Smooth muscle cell (in vitro differentiated cells): Measurements from ENCODE around the gene GCK. TPM values are rescaled to one million over a fixed set of nuclear protein-coding genes. Genes with fewer than 3 reads are reported as not detected.

ENCODE experiments used
- DNase-seq: peaks from one replicate; lab custom pipeline; 2025; ENCODE audit not compliant: unreplicated experiment; lab: John Stamatoyannopoulos, UW
- H2AFZ ChIP-seq: fragments of 200-600 bp; sonication (generic); 2 replicates; pipeline ENCODE4 v1.6.0; 2016; ENCODE audit warnings: antibody characterized with exemption, low read depth, mild to moderate bottlenecking
- H3F3A ChIP-seq: fragments of 200-600 bp; sonication (generic); 2 replicates; pipeline ENCODE4 v1.6.0; 2017; ENCODE audit warnings: antibody characterized with exemption, low read depth
- H3K27ac ChIP-seq: fragments of 200-600 bp; sonication (generic); 2 replicates; pipeline ENCODE4 v1.5.1; 2016; ENCODE audit warnings: low read depth, mild to moderate bottlenecking
- H3K27me3 ChIP-seq: fragments of 200-600 bp; sonication (generic); 2 replicates; pipeline ENCODE4 v1.6.1; 2016; ENCODE audit warnings: low read depth, mild to moderate bottlenecking
- H3K36me3 ChIP-seq: fragments of 200-600 bp; sonication (generic); 2 replicates; pipeline ENCODE4 v1.5.1; 2016; ENCODE audit warnings: low read depth
- H3K4me1 ChIP-seq: fragments of 200-600 bp; sonication (generic); 2 replicates; pipeline ENCODE4 v1.5.1; 2016; ENCODE audit warnings: low read depth
- H3K4me2 ChIP-seq: fragments of 200-600 bp; sonication (generic); 2 replicates; pipeline ENCODE4 v1.6.0; 2016; ENCODE audit warnings: mild to moderate bottlenecking
- H3K4me3 ChIP-seq: fragments of 200-600 bp; sonication (generic); 2 replicates; pipeline ENCODE4 v1.5.1; 2016; ENCODE audit warnings: mild to moderate bottlenecking
- H3K79me2 ChIP-seq: fragments of 200-600 bp; sonication (generic); 2 replicates; pipeline ENCODE4 v1.6.0; 2016; ENCODE audit warnings: low read depth, mild to moderate bottlenecking
- H3K9ac ChIP-seq: fragments of 200-600 bp; sonication (generic); 2 replicates; pipeline ENCODE4 v1.6.0; 2016; ENCODE audit warnings: low read depth
- H3K9me3 ChIP-seq: fragments of 200-600 bp; sonication (generic); replicated peaks from 2 replicates; pipeline ENCODE4 v1.5.1; 2016; ENCODE audit warnings: low read depth
- H4K20me1 ChIP-seq: fragments of 200-600 bp; sonication (generic); 2 replicates; pipeline ENCODE4 v1.6.0; 2016; ENCODE audit warnings: low read depth
- WGBS: methylation state at CpG from one replicate; pipeline ENCODE4 v1.1.7; 2016; ENCODE audit warnings: low lambda C conversion rate; 5-methylcytosine and 5-hydroxymethylcytosine counted together
- polyA plus RNA-seq: library from polyadenylated mRNA; unstranded; fragments of >200 nt; fragmentation: Nextera tagmentation; extraction: Ambion mirVana; gene quantifications from 2 replicates; pipeline ENCODE4 v1.2.1, GENCODE V29; 2016
- total RNA-seq: library from RNA; depleted of rRNA; stranded (reverse); fragments of >200 nt; gene quantifications from 2 replicates; pipeline ENCODE4 v1.2.3, GENCODE V29; 2014
- TF ChIP-seq, protein P1 (sequence below): fragments of 200-600 bp; sonication (generic); IDR thresholded peaks from 2 replicates; pipeline ENCODE4 v1.5.1; 2017; ENCODE audit warnings: borderline replicate concordance, mild to moderate bottlenecking, antibody characterized with exemption; ENCODE audit not compliant: insufficient read depth, poor library complexity, severe bottlenecking

Gene GCK
- total and polyA plus RNA-seq, 2 experiments from 2014 or later, result 1.6 to 5.5 TPM

DNA sequence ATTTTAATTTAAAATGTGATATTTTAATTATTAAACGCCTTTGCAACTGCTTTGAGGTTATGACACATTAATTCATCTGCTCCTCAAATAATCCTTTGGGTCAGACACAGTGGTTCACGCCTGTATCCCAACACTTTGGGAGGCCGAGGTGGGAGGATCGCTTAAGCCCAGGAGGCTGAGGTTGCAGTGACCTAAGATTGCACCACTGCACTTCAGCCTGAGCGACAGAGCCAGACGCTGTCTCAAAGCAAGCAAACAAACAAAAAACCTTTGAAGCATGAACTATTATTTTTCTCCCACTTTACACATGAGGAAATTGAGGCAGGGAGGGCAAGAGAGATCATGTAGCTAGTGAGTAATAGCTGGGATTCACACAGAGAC is 64.4 kb downstream of the GCK start:
- no peak overlapping the region for H3K27ac ChIP-seq
- H3K36me3 ChIP-seq, result no peaks in the 10 kb centered on the region
- peaks cover 6% of the 10 kb centered on the region for H3F3A ChIP-seq
- peaks cover 17% of the 10 kb centered on the region for H3K79me2 ChIP-seq
- H2AFZ ChIP-seq, result no peak overlapping the region
- H3K27me3 ChIP-seq, result no peaks in the 10 kb centered on the region
- H3K4me1 ChIP-seq, result peaks cover 12% of the 10 kb centered on the region
- DNase-seq, result no peak
- H3K4me3 ChIP-seq, result no peak overlapping the region
- H3K9ac ChIP-seq, result no peak overlapping the region
- H4K20me1 ChIP-seq, result no peaks in the 10 kb centered on the region
- TF ChIP-seq, protein P1, sequence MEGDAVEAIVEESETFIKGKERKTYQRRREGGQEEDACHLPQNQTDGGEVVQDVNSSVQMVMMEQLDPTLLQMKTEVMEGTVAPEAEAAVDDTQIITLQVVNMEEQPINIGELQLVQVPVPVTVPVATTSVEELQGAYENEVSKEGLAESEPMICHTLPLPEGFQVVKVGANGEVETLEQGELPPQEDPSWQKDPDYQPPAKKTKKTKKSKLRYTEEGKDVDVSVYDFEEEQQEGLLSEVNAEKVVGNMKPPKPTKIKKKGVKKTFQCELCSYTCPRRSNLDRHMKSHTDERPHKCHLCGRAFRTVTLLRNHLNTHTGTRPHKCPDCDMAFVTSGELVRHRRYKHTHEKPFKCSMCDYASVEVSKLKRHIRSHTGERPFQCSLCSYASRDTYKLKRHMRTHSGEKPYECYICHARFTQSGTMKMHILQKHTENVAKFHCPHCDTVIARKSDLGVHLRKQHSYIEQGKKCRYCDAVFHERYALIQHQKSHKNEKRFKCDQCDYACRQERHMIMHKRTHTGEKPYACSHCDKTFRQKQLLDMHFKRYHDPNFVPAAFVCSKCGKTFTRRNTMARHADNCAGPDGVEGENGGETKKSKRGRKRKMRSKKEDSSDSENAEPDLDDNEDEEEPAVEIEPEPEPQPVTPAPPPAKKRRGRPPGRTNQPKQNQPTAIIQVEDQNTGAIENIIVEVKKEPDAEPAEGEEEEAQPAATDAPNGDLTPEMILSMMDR, result no peak
- peaks cover 8% of the 10 kb centered on the region for H3K9me3 ChIP-seq
- H3K4me2 ChIP-seq, result no peak overlapping the region
- WGBS, result 93% methylated on average over 6 of the region's 6 CpGs

DNA sequence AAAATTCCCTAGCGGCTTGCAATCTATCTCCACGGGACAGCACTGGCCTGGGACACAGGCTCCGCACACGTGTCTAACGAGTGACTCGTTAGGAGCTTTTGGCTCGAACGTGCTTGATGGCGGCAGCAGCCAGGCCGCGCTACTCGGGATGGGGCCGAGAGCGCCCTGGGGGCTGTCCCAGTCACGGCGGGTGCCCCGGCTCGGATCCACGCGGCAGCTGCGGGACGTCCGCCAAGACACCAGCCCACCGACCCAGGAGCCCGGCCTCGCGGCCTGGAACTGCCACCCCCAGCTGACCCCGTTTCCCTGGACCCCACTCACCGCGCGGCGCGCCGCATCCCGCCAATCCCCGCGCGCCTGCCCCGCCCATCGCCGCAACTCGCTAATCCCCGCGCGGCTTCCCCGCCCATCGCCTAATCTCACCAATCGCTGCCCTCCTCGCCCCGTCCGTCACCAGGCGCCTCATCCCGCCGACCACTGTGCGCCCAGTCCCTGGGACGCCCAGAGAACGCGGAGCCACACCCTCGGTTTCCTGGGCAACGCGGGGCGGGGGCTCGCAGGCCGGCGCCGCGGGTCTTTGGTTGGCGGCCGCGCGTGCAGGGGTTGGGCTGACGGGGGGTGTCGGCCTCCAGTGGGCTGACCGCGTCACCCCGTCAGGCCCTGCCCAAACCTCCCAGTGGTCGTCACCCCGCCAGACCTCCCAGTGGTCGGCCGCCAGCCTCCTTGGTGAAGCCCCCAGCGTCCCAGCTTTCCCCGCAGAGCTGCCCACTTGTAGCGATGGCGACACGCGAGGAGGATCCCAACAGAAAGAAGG is 65.8 kb downstream of the GCK start, which contains the start of gene POLD2:
POLD2 (minus strand) TSS at position 359 of the 814 bp plus-strand sequence. CDS start 1,495 bp downstream, outside the sequence.
- under 1% methylated on average over 60 of the region's 86 CpGs for WGBS

DNA sequence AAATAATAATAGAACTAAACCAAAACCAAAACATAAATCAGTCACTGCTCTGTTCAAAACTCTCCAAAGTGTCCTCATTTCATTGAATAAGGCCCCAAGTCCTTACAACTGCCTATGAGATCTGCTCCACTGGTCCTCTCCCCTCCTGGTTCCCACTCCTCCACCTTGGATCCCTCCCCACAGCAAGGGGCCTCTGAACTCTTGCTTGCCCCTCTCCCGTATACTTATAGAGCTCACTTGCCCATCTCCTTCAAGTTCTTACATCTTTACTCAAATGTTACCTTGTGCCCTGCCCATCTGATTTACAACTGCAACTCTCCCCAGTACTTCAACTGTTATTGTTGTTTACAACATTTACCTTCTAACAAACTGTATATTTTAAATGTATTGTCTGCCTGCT is 66.7 kb downstream of the GCK start:
- H3K79me2 ChIP-seq, result peaks cover 17% of the 10 kb centered on the region
- WGBS, result 41% methylated on average over 1 of the region's 1 CpG
- H3K9me3 ChIP-seq, result peaks cover 4% of the 10 kb centered on the region
- H3K27ac ChIP-seq, result peak overlapping the region; percentile 62
- H3K27me3 ChIP-seq, result no peaks in the 10 kb centered on the region
- DNase-seq, result no peak
- H3K4me1 ChIP-seq, result peaks cover 12% of the 10 kb centered on the region
- H3K4me2 ChIP-seq, result peak overlapping the region; percentile 97
- H2AFZ ChIP-seq, result peak overlapping the region; percentile 15
- peak overlapping the region; percentile 73 for H3K4me3 ChIP-seq
- H4K20me1 ChIP-seq, result no peaks in the 10 kb centered on the region
- no peaks in the 10 kb centered on the region for H3K36me3 ChIP-seq
- TF ChIP-seq, protein P1, result no peak
- peak overlapping the region; percentile 73 for H3K9ac ChIP-seq
- peaks cover 6% of the 10 kb centered on the region for H3F3A ChIP-seq

More for the DNA sequence above, 65.8 kb downstream of the GCK start, which contains the start of gene POLD2:
- Histone ChIP-seq H3K4me2 (peak within 1 kb of the TSS; percentile 97), H3K27ac (peak within 1 kb of the TSS; percentile 77), H3K36me3 (no peaks in the 10 kb centered on the region), H3K9ac (peak within 1 kb of the TSS; percentile 90), H3K27me3 (no peaks in the 10 kb centered on the region), H3K4me3 (peak within 1 kb of the TSS; percentile 73), H3K4me1 (peaks cover 12% of the 10 kb centered on the region), H3K79me2 (peaks cover 17% of the 10 kb centered on the region), H3K9me3 (peaks cover 8% of the 10 kb centered on the region), H4K20me1 (no peaks in the 10 kb centered on the region), H3F3A (peaks cover 6% of the 10 kb centered on the region), H2AFZ (peak within 1 kb of the TSS; percentile 95)
- peak; percentile 94 for DNase-seq
- TF ChIP-seq, protein P1, result no peak
